ENCODE measurements around the gene FMN2. TPM values are rescaled to one million over a fixed set of nuclear protein-coding genes. Genes with fewer than 3 reads are reported as not detected.
A peak's percentile ranks its signal among the peaks of the same experiment; 100 is the strongest.

FMN2 gene
- polyA plus RNA-seq, 2 of the 4 experiments (the other 2 are of a cell fraction), result 2.8 to 4.2 TPM

- no peak for TF ChIP-seq MAX (IDR thresholded peaks at IDR 0.05)
- TF ChIP-seq CHD4 (IDR thresholded peaks at IDR 0.05; ENCODE audit: borderline replicate concordance), result no peak
- TF ChIP-seq ZNF302 (CRISPR knock-in tag; IDR thresholded peaks at IDR 0.05), result no peak
Observed at GRCh38 chr1:240338837-240339236, 247.2 kb downstream of the FMN2 start (continued).

GRCh38 chr1:240341365-240342250 lies 249.9 kb downstream of the FMN2 start:
- no peak for DNase-seq (ENCODE audit: low read depth in 1 of 2, low spot score in 1 of 2)
- Histone ChIP-seq H3K27ac (peak overlapping the region in 1 of 2 experiments; percentile 32; a peak in 3 of 6 replicates), H3K4me2 (peak overlapping the region; percentile 8; the same call in 2 of the 3 replicates), H3K9me3 (no peaks in the 10 kb centered on the region), H3K4me3 (no peak overlapping the region), H3K4me1 (peaks cover 17% of the 10 kb centered on the region)
- no peak for ATAC-seq
- WGBS (ENCODE audit: missing lambda C conversion rate), result 46% methylated on average over 6 of the region's 6 CpGs
- ChIA-PET POLR2A (no interaction called here), CTCF (interaction anchor here (0.6 kb wide), 1 partner anchor 622 kb away, joined by 3 read pairs; no protein-coding TSS in a partner anchor)
- TF ChIP-seq NPAS2 (CRISPR knock-in tag; IDR thresholded peaks at IDR 0.05; ENCODE audit: borderline replicate concordance), result no peak
- TF ChIP-seq SMC3 (IDR thresholded peaks at IDR 0.05), result no peak
- TF ChIP-seq RCOR1 (IDR thresholded peaks at IDR 0.05; ENCODE audit: low read depth, low read length), result no peak
- no peak for TF ChIP-seq RAD21 (conservative IDR thresholded peaks at IDR 0.05 in 1 of 2, IDR thresholded peaks at IDR 0.05 in 1 of 2)
- TF ChIP-seq BCL3 (IDR thresholded peaks at IDR 0.05), result no peak
- TF ChIP-seq MAZ (IDR thresholded peaks at IDR 0.05; ENCODE audit: borderline replicate concordance, low read depth, low read length), result no peak
- TF ChIP-seq MAX (IDR thresholded peaks at IDR 0.05), result no peak
- no peak for TF ChIP-seq JUN (IDR thresholded peaks at IDR 0.05)
- no peak for TF ChIP-seq RARB (CRISPR knock-in tag; IDR thresholded peaks at IDR 0.05)
- no peak for FAIRE-seq

GRCh38 chr1:240342251-240342625 lies 250.6 kb downstream of the FMN2 start:
- CTCF ChIA-PET, result no interaction called here
- no peak overlapping the region for H3K4me3 ChIP-seq
- no peaks in the 10 kb centered on the region for H3K9me3 ChIP-seq
- ATAC-seq (no peak), FAIRE-seq (no peak), DNase-seq (ENCODE audit: low read depth in 1 of 2, low spot score in 1 of 2) (no peak)
- POLR2A ChIA-PET, result no interaction called here
- peaks cover 17% of the 10 kb centered on the region for H3K4me1 ChIP-seq
- H3K4me2 ChIP-seq, result 0 out of 3 replicates have a peak overlapping the region, but pooled peaks have one; percentile 8
- 82% methylated on average over 3 of the region's 3 CpGs for WGBS (ENCODE audit: missing lambda C conversion rate)
- TF ChIP-seq REST (IDR thresholded peaks at IDR 0.05) (no peak), GATA3 (IDR thresholded peaks at IDR 0.05; ENCODE audit: borderline replicate concordance) (no peak), RAD21 (conservative IDR thresholded peaks at IDR 0.05 in 1 of 2, IDR thresholded peaks at IDR 0.05 in 1 of 2) (no peak), EHMT2 (IDR thresholded peaks at IDR 0.05; ENCODE audit: low read depth) (no peak), HOXA7 (CRISPR knock-in tag; IDR thresholded peaks at IDR 0.05) (no peak), MAFK (IDR thresholded peaks at IDR 0.05; ENCODE audit: partially characterized antibody) (no peak), ESRRA (IDR thresholded peaks at IDR 0.05; ENCODE audit: borderline replicate concordance, low read length) (no peak), PHF8 (IDR thresholded peaks at IDR 0.05; ENCODE audit: borderline replicate concordance, low read depth) (no peak), CTCF (IDR thresholded peaks at IDR 0.05) (no peak), NR3C1 (IDR thresholded peaks at IDR 0.05) (no peak)
- no peak overlapping the region for H3K27ac ChIP-seq
